CD4-positive, alpha-beta T cell (primary cell): Measurements from ENCODE around the gene ITGAE. TPM values are rescaled to one million over a fixed set of nuclear protein-coding genes. Genes with fewer than 3 reads are reported as not detected.
"Not testable (repeated sequence)": the region's sequence is repeated elsewhere in the genome, so short reads cannot be mapped to it uniquely, and the experiment has no call there.

ENCODE experiments used
- ATAC-seq: fragments of 200-7000 bp; cut with Tn5 transposase; one replicate; pipeline ENCODE4 v1.10.0; 2022; ENCODE audit warnings: mild to moderate bottlenecking; ENCODE audit not compliant: poor library complexity
- CTCF ChIA-PET: fragments of 350-600 bp; sonication (Branson Sonifier 250); formaldehyde crosslinking; loops from one replicate; lab custom pipeline; 2021; ENCODE audit warnings: antibody characterized with exemption, inconsistent platforms; lab: Charles Lee
- POLR2A ChIA-PET: fragments of 350-600 bp; sonication (Branson Sonifier 250); formaldehyde crosslinking; loops from one replicate; lab custom pipeline; 2021; ENCODE audit warnings: antibody characterized with exemption, inconsistent platforms; lab: Charles Lee
- DNase-seq, 14 experiments: peaks; one replicate each; pipeline ENCODE4 v3.0.0-alpha.2; 2013 to 2020; ENCODE audit warnings: mixed read lengths in 2 of 14
- H3K27ac ChIP-seq, 2 donors: one replicate each; pipeline versions ENCODE4 v1.5.1 to v1.7.0; 2013; ENCODE audit warnings: low read length in 2 of 2, low read depth in 1 of 2, mild to moderate bottlenecking in 1 of 2
- H3K27me3 ChIP-seq, 2 experiments: 1 replicate in 1 of 2; 2 replicates in 1 of 2; pipeline versions ENCODE4 v1.6.1 to v1.7.0; 2013; ENCODE audit warnings: low read length in 2 of 2, control low read depth in 1 of 2, mild to moderate bottlenecking in 1 of 2, moderate library complexity in 1 of 2; ENCODE audit not compliant: insufficient read depth in 2 of 2, control insufficient read depth in 1 of 2
- H3K36me3 ChIP-seq: one replicate; pipeline ENCODE4 v1.6.1; 2013; ENCODE audit warnings: low read length, control low read depth; ENCODE audit not compliant: insufficient read depth
- H3K4me1 ChIP-seq: one replicate; pipeline ENCODE4 v1.6.1; 2013; ENCODE audit warnings: low read length, control low read depth; ENCODE audit not compliant: insufficient read depth
- H3K4me3 ChIP-seq: one replicate; pipeline ENCODE4 v1.5.1; 2013; ENCODE audit warnings: mild to moderate bottlenecking, low read length, moderate library complexity
- H3K9me3 ChIP-seq, 2 experiments: 1 replicate in 1 of 2; 2 replicates in 1 of 2; pipeline versions ENCODE4 v1.6.1 to v1.7.0; 2013; ENCODE audit warnings: low read length in 2 of 2, mild to moderate bottlenecking in 2 of 2, control low read depth in 1 of 2, moderate library complexity in 1 of 2; ENCODE audit not compliant: control insufficient read depth in 1 of 2, insufficient read depth in 1 of 2
- H3K27ac Mint-ChIP-seq: one replicate; pipeline ENCODE4 v1.8.0; 2020; ENCODE audit warnings: mixed read lengths
- H3K27me3 Mint-ChIP-seq: one replicate; pipeline ENCODE4 v1.8.0; 2021; ENCODE audit warnings: mixed read lengths
- H3K36me3 Mint-ChIP-seq: one replicate; pipeline ENCODE4 v1.8.0; 2021; ENCODE audit warnings: low read depth, mixed read lengths
- H3K4me1 Mint-ChIP-seq: one replicate; pipeline ENCODE4 v1.8.0; 2021; ENCODE audit warnings: low read depth, mixed read lengths
- H3K4me3 Mint-ChIP-seq: one replicate; pipeline ENCODE4 v1.8.0; 2020; ENCODE audit warnings: mild to moderate bottlenecking, mixed read lengths
- H3K9me3 Mint-ChIP-seq: one replicate; pipeline ENCODE4 v1.8.0; 2020; ENCODE audit warnings: mixed read lengths
- intact Hi-C, 2 experiments: fragments of 100-400 bp; cut with DNase I in 1 of 2; cut with micrococcal nuclease in 1 of 2; formaldehyde crosslinking; loops; one replicate each; pipeline versions ENCODE4 v1.15.1 to v1.9.0; 2023 to 2025; cut with DNase I, micrococcal nuclease
- total RNA-seq, 174 experiments: library from RNA in 2 of 174; stranded (reverse) in 2 of 174; gene quantifications; one replicate each; pipeline ENCODE4 v1.2.3 and lab custom pipeline; 2021 to 2026
- TF ChIP-seq, protein P1 (sequence below): fragments of 200-600 bp; IDR thresholded peaks from one replicate; pipeline ENCODE4 v1.8.0; 2022; ENCODE audit warnings: antibody characterized with exemption, mild to moderate bottlenecking

ITGAE gene
- total RNA-seq, 2 experiments from 2014 or later = 15.8 to 18.3 TPM

- DNase-seq (no peak), ATAC-seq (no peak)
- Mint-ChIP-seq H3K4me3 (no peak overlapping the region), H3K36me3 (no peaks in the 10 kb centered on the region), H3K27ac (no peak overlapping the region), H3K9me3 (no peaks in the 10 kb centered on the region), H3K4me1 (no peaks in the 10 kb centered on the region), H3K27me3 (no peaks in the 10 kb centered on the region)
- Histone ChIP-seq H3K27ac (no peak overlapping the region), H3K4me3 (no peak overlapping the region), H3K9me3 (no peaks in the 10 kb centered on the region), H3K27me3 (no peaks in the 10 kb centered on the region), H3K4me1 (no peaks in the 10 kb centered on the region), H3K36me3 (no peaks in the 10 kb centered on the region)
- intact Hi-C loops = loop anchor here (10.0 kb wide), 2 partner anchors 53 to 273 kb away; no protein-coding TSS in a partner anchor
- TF ChIP-seq, protein P1, sequence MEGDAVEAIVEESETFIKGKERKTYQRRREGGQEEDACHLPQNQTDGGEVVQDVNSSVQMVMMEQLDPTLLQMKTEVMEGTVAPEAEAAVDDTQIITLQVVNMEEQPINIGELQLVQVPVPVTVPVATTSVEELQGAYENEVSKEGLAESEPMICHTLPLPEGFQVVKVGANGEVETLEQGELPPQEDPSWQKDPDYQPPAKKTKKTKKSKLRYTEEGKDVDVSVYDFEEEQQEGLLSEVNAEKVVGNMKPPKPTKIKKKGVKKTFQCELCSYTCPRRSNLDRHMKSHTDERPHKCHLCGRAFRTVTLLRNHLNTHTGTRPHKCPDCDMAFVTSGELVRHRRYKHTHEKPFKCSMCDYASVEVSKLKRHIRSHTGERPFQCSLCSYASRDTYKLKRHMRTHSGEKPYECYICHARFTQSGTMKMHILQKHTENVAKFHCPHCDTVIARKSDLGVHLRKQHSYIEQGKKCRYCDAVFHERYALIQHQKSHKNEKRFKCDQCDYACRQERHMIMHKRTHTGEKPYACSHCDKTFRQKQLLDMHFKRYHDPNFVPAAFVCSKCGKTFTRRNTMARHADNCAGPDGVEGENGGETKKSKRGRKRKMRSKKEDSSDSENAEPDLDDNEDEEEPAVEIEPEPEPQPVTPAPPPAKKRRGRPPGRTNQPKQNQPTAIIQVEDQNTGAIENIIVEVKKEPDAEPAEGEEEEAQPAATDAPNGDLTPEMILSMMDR = no peak
- ChIA-PET POLR2A (no interaction called here), CTCF (no interaction called here)
Measured at GRCh38 chr17:3732210-3732621, 68.8 kb downstream of the ITGAE start.

DNA sequence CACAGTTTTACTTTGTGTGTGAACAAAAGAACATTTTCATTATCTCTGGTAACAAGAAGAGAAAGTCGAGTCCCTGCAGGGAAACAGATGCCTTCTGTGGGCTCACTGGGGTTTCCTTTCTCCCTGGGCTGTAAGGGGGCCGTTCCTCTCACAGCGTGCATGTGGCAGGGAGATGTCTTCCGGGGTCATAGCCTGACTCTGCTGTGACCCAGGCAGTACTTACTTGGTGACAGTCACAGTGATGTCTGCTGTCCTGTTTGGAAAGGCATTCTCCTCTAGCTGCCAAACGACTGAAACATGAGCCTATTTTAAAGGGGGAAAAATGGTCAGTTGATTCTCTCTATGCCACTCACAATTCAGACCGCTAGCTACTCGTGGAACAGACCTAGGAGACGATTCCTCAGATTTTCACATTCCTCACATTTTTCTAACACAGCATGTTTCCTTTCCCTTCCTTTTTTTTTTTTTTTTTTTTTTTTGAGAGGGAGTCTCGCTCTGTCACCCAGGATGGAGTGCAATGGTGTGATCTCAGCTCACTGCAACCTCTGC, 70.0 kb downstream of the ITGAE start:
- ATAC-seq (no peak), DNase-seq (no peak)
- Mint-ChIP-seq H3K27ac (no peak overlapping the region), H3K4me1 (no peaks in the 10 kb centered on the region), H3K27me3 (no peaks in the 10 kb centered on the region), H3K4me3 (no peak overlapping the region), H3K9me3 (no peaks in the 10 kb centered on the region), H3K36me3 (no peaks in the 10 kb centered on the region)
- no peaks in the 10 kb centered on the region for H3K27me3 ChIP-seq
- H3K4me1 ChIP-seq = no peaks in the 10 kb centered on the region
- CTCF ChIA-PET = no interaction called here
- TF ChIP-seq, protein P1 = no peak
- H3K4me3 ChIP-seq = no peak overlapping the region
- H3K9me3 ChIP-seq = no peaks in the 10 kb centered on the region
- no peaks in the 10 kb centered on the region for H3K36me3 ChIP-seq
- intact Hi-C loops = loop anchor here (10.0 kb wide), 2 partner anchors 54 to 274 kb away; no protein-coding TSS in a partner anchor
- no peak overlapping the region for H3K27ac ChIP-seq
- POLR2A ChIA-PET = no interaction called here

DNA sequence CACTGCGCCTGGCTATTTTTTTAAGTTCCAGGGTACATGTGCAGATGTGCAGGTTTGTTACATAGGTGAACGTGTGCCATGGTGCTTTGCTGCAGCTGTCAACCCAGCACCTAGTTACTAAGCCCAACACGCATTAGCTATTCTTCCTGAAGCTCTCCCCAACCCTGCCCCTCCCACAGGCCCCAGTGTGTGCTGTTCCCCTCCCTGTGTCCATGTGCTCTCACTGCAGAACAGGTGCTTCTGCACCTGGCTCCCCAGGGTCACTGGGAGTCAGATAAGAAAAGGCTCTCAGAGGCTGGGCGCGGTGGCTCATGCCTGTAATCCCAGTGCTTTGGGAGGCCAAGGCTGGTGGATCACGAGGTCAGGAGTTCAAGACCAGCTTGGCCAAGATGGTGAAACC, 71.1 kb downstream of the ITGAE start:
- Mint-ChIP-seq H3K36me3 (no peaks in the 10 kb centered on the region), H3K4me3 (no peak overlapping the region), H3K4me1 (no peaks in the 10 kb centered on the region), H3K9me3 (no peaks in the 10 kb centered on the region), H3K27ac (no peak overlapping the region), H3K27me3 (no peaks in the 10 kb centered on the region)
- H3K9me3 ChIP-seq = no peaks in the 10 kb centered on the region
- ATAC-seq = no peak
- no peak overlapping the region for H3K4me3 ChIP-seq
- TF ChIP-seq, protein P1 = no peak
- H3K27ac ChIP-seq = no peak overlapping the region
- intact Hi-C loops = loop anchor here (10.0 kb wide), 2 partner anchors 55 to 275 kb away; no protein-coding TSS in a partner anchor
- H3K27me3 ChIP-seq = no peaks in the 10 kb centered on the region
- H3K4me1 ChIP-seq = peaks cover under 1% of the 10 kb centered on the region
- POLR2A ChIA-PET = no interaction called here
- DNase-seq = no peak
- CTCF ChIA-PET = no interaction called here
- H3K36me3 ChIP-seq = no peaks in the 10 kb centered on the region

- DNase-seq, H3K9me3 ChIP-seq, H3K4me3 ChIP-seq, H3K9me3 Mint-ChIP-seq, H3K27me3 ChIP-seq, H3K36me3 Mint-ChIP-seq, H3K27ac ChIP-seq, ATAC-seq, H3K27me3 Mint-ChIP-seq, H3K4me1 Mint-ChIP-seq, H3K27ac Mint-ChIP-seq, H3K36me3 ChIP-seq, POLR2A ChIA-PET, H3K4me3 Mint-ChIP-seq, intact Hi-C loops: not testable (repeated sequence)
- CTCF ChIA-PET = interaction anchor here (1.3 to 1.6 kb wide), 4 partner anchors 10 to 118 kb away, joined by 3 to 4 read pairs (median 4); partner anchors contain the start of gene NCBP3
- H3K4me1 ChIP-seq = peaks cover 15% of the 10 kb centered on the region
Measured at GRCh38 chr17:3728099-3728498, 72.9 kb downstream of the ITGAE start.
